Adrenal gland (tissue), 19 donors: ENCODE results near the gene PRPH2. TPM values are rescaled to one million over a fixed set of nuclear protein-coding genes. Genes with fewer than 3 reads are reported as not detected.

Source experiments
- DNase-seq, 7 donors: peaks; one replicate each; pipeline ENCODE4 v3.0.0-alpha.2; 2019 to 2020
- H3K27ac ChIP-seq, 5 donors: fragments of 200-600 bp; sonication (generic) in 4 of 5; 1 replicate in 3 of 5; 2 replicates in 2 of 5; pipeline versions ENCODE4 v1.5.1 to v1.8.0; 2016 to 2020; ENCODE audit warnings: mild to moderate bottlenecking in 1 of 5
- H3K27me3 ChIP-seq: fragments of 200-600 bp; 2 replicates; pipeline ENCODE4 v1.8.0; 2021
- H3K36me3 ChIP-seq, 2 donors: fragments of 200-600 bp; replicated peaks in 1 of 2; 1 replicate in 1 of 2; 2 replicates in 1 of 2; pipeline versions ENCODE4 v1.5.1 to v1.8.0; 2018 to 2022
- H3K4me1 ChIP-seq, 2 donors: fragments of 200-600 bp; replicated peaks in 1 of 2; 1 replicate in 1 of 2; 2 replicates in 1 of 2; pipeline versions ENCODE4 v1.5.1 to v1.8.0; 2018 to 2021
- H3K4me3 ChIP-seq, 4 donors: fragments of 200-600 bp; sonication (generic) in 3 of 4; one replicate each; pipeline ENCODE4 v1.5.1; 2016 to 2018
- H3K9me3 ChIP-seq, 3 donors: fragments of 200-600 bp; sonication (generic) in 1 of 3; replicated peaks in 1 of 3; 1 replicate in 2 of 3; 2 replicates in 1 of 3; pipeline versions ENCODE4 v1.5.1 to v1.8.0; 2016 to 2021
- POLR2A ChIP-seq, 2 donors: fragments of 450-650 bp; IDR thresholded peaks; one replicate each; pipeline ENCODE4 v1.6.1; 2017; ENCODE audit warnings: antibody characterized with exemption in 2 of 2, mild to moderate bottlenecking in 2 of 2, moderate library complexity in 1 of 2
- WGBS, 4 donors: extraction: QIAGEN DNeasy Blood & Tissue Kit in 2 of 4; methylation state at CpG; one replicate each; pipeline versions ENCODE4 v1.1.5 to v1.1.7; 2013 to 2017; 5-methylcytosine and 5-hydroxymethylcytosine counted together
- intact Hi-C, 2 donors: fragments of 100-400 bp; cut with DNase I; formaldehyde crosslinking; loops; one replicate each; pipeline versions ENCODE4 v1.14.1 to v1.15.0; 2022 to 2023
- long read RNA-seq, 10 donors: library from polyadenylated mRNA in 3 of 10; unstranded in 2 of 10; stranded (forward) in 1 of 10; transcript quantifications; one replicate each; pipeline ENCODE4 v2.0.0 and lab custom pipeline, GENCODE V29; 2021 to 2026
- polyA plus RNA-seq, 3 donors: library from polyadenylated mRNA; stranded (reverse); fragments of 200-250 nt in 2 of 3; fragments of 350-450 nt in 1 of 3; fragmentation: Illumina TruSeq in 1 of 3; extraction: RNeasy Lipid Tissue Mini Kit (QIAGEN cat#74804) in 1 of 3; gene quantifications; one replicate each; pipeline ENCODE4 v1.2.3, GENCODE V29; 2013 to 2014
- total RNA-seq, 9 donors: library from RNA; depleted of rRNA in 4 of 9; stranded (reverse); fragments of >200 nt in 4 of 9; fragments of 120-200 nt in 1 of 9; fragmentation: NEBNext Ultra II Directional in 1 of 9; extraction: Animal tissue kit (Norgen Biotek cat#: 25700) in 1 of 9; gene quantifications; one replicate each; pipeline versions ENCODE4 v1.1.0 to v1.2.4, GENCODE V29; 2013 to 2023
- TF ChIP-seq, protein P1 (sequence below), 6 experiments: fragments of 450-650 bp in 4 of 6; fragments of 200-600 bp in 2 of 6; sonication (generic) in 1 of 6; IDR thresholded peaks; 1 replicate in 5 of 6; 2 replicates in 1 of 6; pipeline versions ENCODE4 v1.5.1 to v1.8.0; 2016 to 2021; ENCODE audit warnings: antibody characterized with exemption in 6 of 6, mild to moderate bottlenecking in 2 of 6, moderate library complexity in 1 of 6
- donor health status: healthy with polysubstance abuse.
- donor health status: Bipolar disorder and iron deficiency.
- donor health status: DM: yes; HTN: yes; CAD: no.
- donor health status: DM: no; HTN: no; CAD: no.
- donor health status: DM: no; HTN: no; CAD: no.
- donor health status: DM: yes; HTN: yes; CAD: no.

Gene PRPH2, protein sequence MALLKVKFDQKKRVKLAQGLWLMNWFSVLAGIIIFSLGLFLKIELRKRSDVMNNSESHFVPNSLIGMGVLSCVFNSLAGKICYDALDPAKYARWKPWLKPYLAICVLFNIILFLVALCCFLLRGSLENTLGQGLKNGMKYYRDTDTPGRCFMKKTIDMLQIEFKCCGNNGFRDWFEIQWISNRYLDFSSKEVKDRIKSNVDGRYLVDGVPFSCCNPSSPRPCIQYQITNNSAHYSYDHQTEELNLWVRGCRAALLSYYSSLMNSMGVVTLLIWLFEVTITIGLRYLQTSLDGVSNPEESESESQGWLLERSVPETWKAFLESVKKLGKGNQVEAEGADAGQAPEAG
- total RNA-seq, result 1 to 10 TPM in 5 of 9 donors, under 1 TPM in 3, not detected in 1; 0.48 to 2.7 (median 1.4) TPM
- under 1 TPM; 0.47 to 0.97 (median 0.84) TPM for polyA plus RNA-seq
- long read RNA-seq, donor 1, result 0 reads
- long read RNA-seq, donor 2, partial matches to known transcripts, result 0 of 1 reads
- long read RNA-seq, donor 2, other reads (novel, unspliced or antisense), result 0 of 1 reads
- long read RNA-seq, donor 3, result 0 reads
- long read RNA-seq, donor 4, result 0 reads
- long read RNA-seq, donor 5, partial matches to known transcripts, result 5 of 7 reads
- long read RNA-seq, donor 5, other reads (novel, unspliced or antisense), result 1 of 7 reads
- long read RNA-seq, donor 6, partial matches to known transcripts, result 0 of 1 reads
- long read RNA-seq, donor 6, other reads (novel, unspliced or antisense), result 1 of 1 reads
- long read RNA-seq, donor 7, result 0 reads
- long read RNA-seq, donor 8, result 0 reads
- long read RNA-seq, donor 9, result 0 reads
- long read RNA-seq, donor 10, result 0 reads

DNA sequence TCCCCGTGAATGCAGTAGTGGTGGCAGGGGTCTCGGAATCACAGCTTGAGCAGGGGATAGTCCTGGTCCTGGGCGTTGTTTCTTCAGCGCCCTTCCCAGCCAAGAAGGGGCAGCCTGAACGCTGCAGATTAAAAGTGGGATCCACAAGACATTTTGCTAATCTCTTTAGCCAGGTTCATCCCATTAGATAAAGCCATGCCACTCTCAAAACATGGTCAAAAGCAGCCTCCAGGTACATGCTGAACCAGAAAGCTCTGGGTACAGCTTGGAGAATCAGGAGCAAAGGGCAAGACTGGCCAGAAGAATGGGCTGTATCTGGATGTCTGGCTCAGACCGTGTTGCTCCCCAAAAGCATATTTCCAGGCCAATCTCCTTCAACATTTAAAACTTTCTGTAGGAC is at the start of gene PRPH2:
Gene PRPH2 (minus strand): TSS at position 101 of the 400 bp plus-strand sequence. CDS start 263 bp downstream, outside the sequence.
- no peaks in the 10 kb centered on the region for H3K27me3 ChIP-seq
- no peaks in the 10 kb centered on the region for H3K9me3 ChIP-seq
- intact Hi-C loops, result loop anchor here in 1 of 2 donors (5.0 kb wide), 1 partner anchor 55 kb away; no protein-coding TSS in a partner anchor
- WGBS, 4 donors, result 90 to 93% (median 91%) methylated on average over 5 to 6 of the region's 6 CpGs
- no peaks in the 10 kb centered on the region for H3K36me3 ChIP-seq
- no peak within 1 kb of the TSS for H3K4me3 ChIP-seq
- H3K4me1 ChIP-seq, result peaks cover 7 to 19% of the 10 kb centered on the region in 2 donors
- no peak within 1 kb of the TSS for H3K27ac ChIP-seq
- no peak for TF ChIP-seq POLR2A (IDR thresholded peaks at IDR 0.05)
- TF ChIP-seq, protein P1, sequence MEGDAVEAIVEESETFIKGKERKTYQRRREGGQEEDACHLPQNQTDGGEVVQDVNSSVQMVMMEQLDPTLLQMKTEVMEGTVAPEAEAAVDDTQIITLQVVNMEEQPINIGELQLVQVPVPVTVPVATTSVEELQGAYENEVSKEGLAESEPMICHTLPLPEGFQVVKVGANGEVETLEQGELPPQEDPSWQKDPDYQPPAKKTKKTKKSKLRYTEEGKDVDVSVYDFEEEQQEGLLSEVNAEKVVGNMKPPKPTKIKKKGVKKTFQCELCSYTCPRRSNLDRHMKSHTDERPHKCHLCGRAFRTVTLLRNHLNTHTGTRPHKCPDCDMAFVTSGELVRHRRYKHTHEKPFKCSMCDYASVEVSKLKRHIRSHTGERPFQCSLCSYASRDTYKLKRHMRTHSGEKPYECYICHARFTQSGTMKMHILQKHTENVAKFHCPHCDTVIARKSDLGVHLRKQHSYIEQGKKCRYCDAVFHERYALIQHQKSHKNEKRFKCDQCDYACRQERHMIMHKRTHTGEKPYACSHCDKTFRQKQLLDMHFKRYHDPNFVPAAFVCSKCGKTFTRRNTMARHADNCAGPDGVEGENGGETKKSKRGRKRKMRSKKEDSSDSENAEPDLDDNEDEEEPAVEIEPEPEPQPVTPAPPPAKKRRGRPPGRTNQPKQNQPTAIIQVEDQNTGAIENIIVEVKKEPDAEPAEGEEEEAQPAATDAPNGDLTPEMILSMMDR (IDR thresholded peaks at IDR 0.05), result no peak
- no peak for DNase-seq

DNA sequence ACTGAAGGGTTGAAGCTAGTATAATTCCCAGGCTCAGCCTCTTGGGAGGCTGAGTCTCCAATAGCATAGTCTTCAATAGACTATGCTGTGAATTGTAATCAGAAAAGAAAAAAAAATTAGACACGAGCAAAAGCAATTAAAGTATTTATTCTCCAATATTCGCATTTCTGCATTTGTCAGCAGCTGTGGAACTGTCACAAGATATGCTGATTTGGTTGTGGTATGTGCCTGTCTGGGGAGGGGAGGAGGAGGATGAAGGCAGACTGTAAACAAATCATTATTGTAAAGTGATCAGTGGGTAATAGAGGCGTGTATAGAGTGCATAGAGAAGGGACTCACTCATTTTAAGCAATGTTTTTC is 49.3 kb upstream of the PRPH2 start:
- H3K27me3 ChIP-seq, result no peaks in the 10 kb centered on the region
- TF ChIP-seq POLR2A (IDR thresholded peaks at IDR 0.05), result no peak
- TF ChIP-seq, protein P1 (IDR thresholded peaks at IDR 0.05), result no peak
- H3K27ac ChIP-seq, result peak overlapping the region in 1 of 5 donors; percentile 12
- DNase-seq, result no peak
- intact Hi-C loops, result no loop called here
- peaks cover 0 to 9% of the 10 kb centered on the region in 2 donors for H3K4me1 ChIP-seq
- 61 to 76% (median 64%) methylated on average over 3 of the region's 3 CpGs for WGBS, 4 donors
- peak overlapping the region in 1 of 4 donors; percentile 37 for H3K4me3 ChIP-seq
- H3K9me3 ChIP-seq, result no peaks in the 10 kb centered on the region
- H3K36me3 ChIP-seq, result no peaks in the 10 kb centered on the region

- H3K4me1 ChIP-seq, result peaks cover 0 to 9% of the 10 kb centered on the region in 2 donors
- no peak for DNase-seq
- no peaks in the 10 kb centered on the region for H3K36me3 ChIP-seq
- no peak overlapping the region for H3K4me3 ChIP-seq
- intact Hi-C loops, result no loop called here
- TF ChIP-seq, protein P1 (IDR thresholded peaks at IDR 0.05), result no peak
- H3K27ac ChIP-seq, result no peak overlapping the region
- 88 to 96% (median 94%) methylated on average over 2 of the region's 2 CpGs for WGBS, 4 donors
- H3K27me3 ChIP-seq, result no peaks in the 10 kb centered on the region
- no peaks in the 10 kb centered on the region for H3K9me3 ChIP-seq
These were observed 47.4 kb upstream of the PRPH2 start for GRCh38 chr6:42769836-42770235.

- intact Hi-C loops, result no loop called here
- WGBS, 4 donors, result 94 to 98% (median 96%) methylated on average over 1 to 4 of the region's 4 CpGs
- DNase-seq, result no peak
- peaks cover 0 to 9% of the 10 kb centered on the region in 2 donors for H3K4me1 ChIP-seq
- no peak for TF ChIP-seq POLR2A (IDR thresholded peaks at IDR 0.05)
- TF ChIP-seq, protein P1 (IDR thresholded peaks at IDR 0.05), result no peak
- H3K36me3 ChIP-seq, result no peaks in the 10 kb centered on the region
- H3K27ac ChIP-seq, result no peak overlapping the region
- H3K4me3 ChIP-seq, result no peak overlapping the region
- no peaks in the 10 kb centered on the region for H3K27me3 ChIP-seq
- H3K9me3 ChIP-seq, result no peaks in the 10 kb centered on the region
These were observed 46.7 kb upstream of the PRPH2 start for GRCh38 chr6:42769051-42769450.
